Measurements from ENCODE around the gene MTHFSD.

GRCh38 chr16:86533767-86534351 is 21.2 kb downstream of the MTHFSD start:
- no peak for TF ChIP-seq EP300 (IDR thresholded peaks at IDR 0.05; ENCODE audit: borderline replicate concordance in 1 of 2, low read depth in 1 of 2, low read length in 1 of 2)
- TF ChIP-seq JUND (IDR thresholded peaks at IDR 0.05), result no peak
- TF ChIP-seq CTCF (IDR thresholded peaks at IDR 0.05), result no peak
